Heart left ventricle (tissue), 13 donors: ENCODE measurements around the gene WDR75.

Experiments
- POLR2A ChIP-seq, 2 donors: fragments of 450-650 bp; IDR thresholded peaks; one replicate each; pipeline ENCODE4 v1.6.1; 2017; ENCODE audit warnings: antibody characterized with exemption in 2 of 2, mild to moderate bottlenecking in 2 of 2, moderate library complexity in 2 of 2
- TF ChIP-seq, protein P1 (sequence below), 12 donors: fragments of 200-600 bp; sonication (generic) in 4 of 12; IDR thresholded peaks; one replicate each; pipeline versions ENCODE4 v1.5.0 to v1.8.0; 2018 to 2022; ENCODE audit warnings: antibody characterized with exemption in 12 of 12, mild to moderate bottlenecking in 5 of 12
- donor health status: ischemic (EF 13 %, LVEDD 7.1; RV severe dilation, severe dysfunction).
- donor health status: DM: no; HTN: yes; CAD: no.
- donor health status: DM: no; HTN: no; CAD: no.
- donor health status: ischemic (EF 25% LVEDD 6.9; RV normal size, moderate dysfunction).
- donor health status: ischemic (EF 25% LVEDD 5.7; RV mildly dilated, moderate dysfunction).
- donor health status: ischemic (EF 35%, LVEDD 5.7; RV mildly dilated, moderate dysfunction).
- donor health status: nonischemic (EF 11% LVEDD 7.7; RV severe dilation, severe dysfunction).
- donor health status: DM: yes; HTN: yes; CAD: no.
- donor health status: PGD.
- donor health status: ischemic (EF 29% LVEDD 5.4; RV normal size, mild dysfunction).
- donor health status: nonischemic (EF 23%, LVEDD 6.1; RV moderate dilation, normal function).

DNA sequence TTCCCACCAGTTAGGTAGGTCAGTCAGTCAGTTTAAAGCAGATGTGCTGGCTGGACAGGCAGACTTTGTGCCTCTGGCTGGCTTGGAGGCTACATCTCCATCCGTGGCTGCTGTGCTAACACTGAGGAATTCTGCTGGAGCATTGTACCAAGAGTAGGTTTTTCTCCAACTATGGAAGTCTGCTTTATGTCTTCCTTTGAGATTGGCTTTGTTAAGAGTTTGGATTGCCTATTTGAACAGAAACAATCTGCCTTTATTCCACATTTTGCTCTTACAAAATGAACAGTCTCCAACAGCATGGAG, 46.7 kb downstream of the WDR75 start:
- TF ChIP-seq, protein P1, sequence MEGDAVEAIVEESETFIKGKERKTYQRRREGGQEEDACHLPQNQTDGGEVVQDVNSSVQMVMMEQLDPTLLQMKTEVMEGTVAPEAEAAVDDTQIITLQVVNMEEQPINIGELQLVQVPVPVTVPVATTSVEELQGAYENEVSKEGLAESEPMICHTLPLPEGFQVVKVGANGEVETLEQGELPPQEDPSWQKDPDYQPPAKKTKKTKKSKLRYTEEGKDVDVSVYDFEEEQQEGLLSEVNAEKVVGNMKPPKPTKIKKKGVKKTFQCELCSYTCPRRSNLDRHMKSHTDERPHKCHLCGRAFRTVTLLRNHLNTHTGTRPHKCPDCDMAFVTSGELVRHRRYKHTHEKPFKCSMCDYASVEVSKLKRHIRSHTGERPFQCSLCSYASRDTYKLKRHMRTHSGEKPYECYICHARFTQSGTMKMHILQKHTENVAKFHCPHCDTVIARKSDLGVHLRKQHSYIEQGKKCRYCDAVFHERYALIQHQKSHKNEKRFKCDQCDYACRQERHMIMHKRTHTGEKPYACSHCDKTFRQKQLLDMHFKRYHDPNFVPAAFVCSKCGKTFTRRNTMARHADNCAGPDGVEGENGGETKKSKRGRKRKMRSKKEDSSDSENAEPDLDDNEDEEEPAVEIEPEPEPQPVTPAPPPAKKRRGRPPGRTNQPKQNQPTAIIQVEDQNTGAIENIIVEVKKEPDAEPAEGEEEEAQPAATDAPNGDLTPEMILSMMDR (IDR thresholded peaks at IDR 0.05), result no peak
- TF ChIP-seq POLR2A (IDR thresholded peaks at IDR 0.05), result no peak
